Measurements from ENCODE around the gene GREB1L.

GREB1L gene

GRCh38 chr18:21496277-21496835, 254.3 kb downstream of the GREB1L start:
- DNase-seq: no peak

GRCh38 chr18:21499997-21500396, 258.0 kb downstream of the GREB1L start:
- DNase-seq: no peak

GRCh38 chr18:21502661-21503060, 260.6 kb downstream of the GREB1L start:
- no peak for DNase-seq

GRCh38 chr18:21507913-21508701, 266.1 kb downstream of the GREB1L start:
- no peak for DNase-seq

GRCh38 chr18:21509062-21509461, 267.0 kb downstream of the GREB1L start:
- DNase-seq: no peak

GRCh38 chr18:21513292-21513691, 271.3 kb downstream of the GREB1L start:
- DNase-seq: no peak

GRCh38 chr18:21513741-21514140, 271.7 kb downstream of the GREB1L start:
- DNase-seq: no peak

GRCh38 chr18:21522530-21522929, 280.5 kb downstream of the GREB1L start:
- no peak for DNase-seq

- DNase-seq: no peak
These were observed 283.9 kb downstream of the GREB1L start for GRCh38 chr18:21525916-21526315.

GRCh38 chr18:21526463-21526862, 284.4 kb downstream of the GREB1L start:
- no peak for DNase-seq

- DNase-seq: no peak
These were observed 292.3 kb downstream of the GREB1L start for GRCh38 chr18:21534327-21534726.

- no peak for DNase-seq
These were observed 296.2 kb downstream of the GREB1L start for GRCh38 chr18:21538230-21538629.

- no peak for DNase-seq
These were observed 304.4 kb downstream of the GREB1L start for GRCh38 chr18:21546423-21546822.

- no peak for DNase-seq
These were observed 306.6 kb downstream of the GREB1L start for GRCh38 chr18:21548647-21549046.

- DNase-seq: no peak
These were observed 308.5 kb downstream of the GREB1L start for GRCh38 chr18:21550510-21550970.

GRCh38 chr18:21557607-21558253, 315.7 kb downstream of the GREB1L start:
- DNase-seq: no peak

- no peak for DNase-seq
These were observed 317.2 kb downstream of the GREB1L start for GRCh38 chr18:21559195-21559594.

GRCh38 chr18:21571772-21572171, 329.7 kb downstream of the GREB1L start:
- no peak for DNase-seq
